Measurements from ENCODE around the gene CTXN1.

CTXN1 gene

DNA sequence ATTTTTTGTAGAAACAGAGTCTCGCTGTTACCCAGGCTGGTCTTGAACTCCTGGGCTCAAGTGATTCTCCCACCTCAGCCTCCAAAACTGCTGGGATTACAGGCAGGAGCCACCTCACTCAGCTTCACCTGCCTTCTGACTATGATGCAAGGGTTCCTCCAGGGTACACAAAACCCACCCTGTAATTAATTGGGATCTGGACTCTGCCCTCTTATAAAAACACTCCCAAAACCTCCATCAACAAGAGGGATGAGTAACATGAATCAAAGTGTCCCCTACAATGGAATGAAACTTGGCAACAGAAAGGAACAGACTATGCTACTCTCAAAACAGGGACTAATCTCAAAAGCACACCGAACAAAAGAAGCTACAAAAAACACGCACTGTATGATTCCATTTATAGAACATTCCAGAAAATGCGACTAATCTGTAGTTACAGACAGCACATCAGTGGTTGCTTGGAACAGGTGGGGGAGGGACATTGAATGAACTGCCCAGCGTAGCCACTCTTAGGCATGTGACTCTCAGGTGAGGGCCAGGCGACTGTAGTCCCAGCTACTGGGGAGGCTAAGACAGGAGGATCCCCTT is 48.6 kb downstream of the CTXN1 start:
- Histone ChIP-seq H2AFZ (ENCODE audit: low read depth, low read length) (no peak overlapping the region), H3K9me3 (ENCODE audit: insufficient read depth, low read length) (no peaks in the 10 kb centered on the region), H3K9ac (ENCODE audit: low read length) (no peak overlapping the region), H4K20me1 (ENCODE audit: insufficient read depth, low read length) (no peaks in the 10 kb centered on the region), H3K27me3 (ENCODE audit: low read depth, low read length) (no peaks in the 10 kb centered on the region), H3K27ac (ENCODE audit: low read length) (no peak overlapping the region), H3K4me3 (ENCODE audit: low read length) (no peak overlapping the region), H3K4me2 (ENCODE audit: low read length) (no peak overlapping the region), H3K36me3 (replicated peaks; ENCODE audit: low read depth, low read length) (peaks cover 2% of the 10 kb centered on the region), H3K4me1 (ENCODE audit: low read length) (no peaks in the 10 kb centered on the region), H3K79me2 (ENCODE audit: low read length) (no peaks in the 10 kb centered on the region)
- TF ChIP-seq, protein P1, sequence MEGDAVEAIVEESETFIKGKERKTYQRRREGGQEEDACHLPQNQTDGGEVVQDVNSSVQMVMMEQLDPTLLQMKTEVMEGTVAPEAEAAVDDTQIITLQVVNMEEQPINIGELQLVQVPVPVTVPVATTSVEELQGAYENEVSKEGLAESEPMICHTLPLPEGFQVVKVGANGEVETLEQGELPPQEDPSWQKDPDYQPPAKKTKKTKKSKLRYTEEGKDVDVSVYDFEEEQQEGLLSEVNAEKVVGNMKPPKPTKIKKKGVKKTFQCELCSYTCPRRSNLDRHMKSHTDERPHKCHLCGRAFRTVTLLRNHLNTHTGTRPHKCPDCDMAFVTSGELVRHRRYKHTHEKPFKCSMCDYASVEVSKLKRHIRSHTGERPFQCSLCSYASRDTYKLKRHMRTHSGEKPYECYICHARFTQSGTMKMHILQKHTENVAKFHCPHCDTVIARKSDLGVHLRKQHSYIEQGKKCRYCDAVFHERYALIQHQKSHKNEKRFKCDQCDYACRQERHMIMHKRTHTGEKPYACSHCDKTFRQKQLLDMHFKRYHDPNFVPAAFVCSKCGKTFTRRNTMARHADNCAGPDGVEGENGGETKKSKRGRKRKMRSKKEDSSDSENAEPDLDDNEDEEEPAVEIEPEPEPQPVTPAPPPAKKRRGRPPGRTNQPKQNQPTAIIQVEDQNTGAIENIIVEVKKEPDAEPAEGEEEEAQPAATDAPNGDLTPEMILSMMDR (IDR thresholded peaks at IDR 0.05; ENCODE audit: low read depth, low read length), result no peak
- TF ChIP-seq EZH2phosphoT487 (IDR thresholded peaks at IDR 0.05; ENCODE audit: low read depth), result no peak

- TF ChIP-seq, protein P1 (IDR thresholded peaks at IDR 0.05; ENCODE audit: low read depth, low read length), result no peak
- no peak for TF ChIP-seq EZH2phosphoT487 (IDR thresholded peaks at IDR 0.05; ENCODE audit: low read depth)
- H3K27ac ChIP-seq (ENCODE audit: low read length), result no peak overlapping the region
- H3K9ac ChIP-seq (ENCODE audit: low read length), result no peak overlapping the region
- H3K4me1 ChIP-seq (ENCODE audit: low read length), result peaks cover 12% of the 10 kb centered on the region; the same call in 1 of the 2 replicates
- H3K36me3 ChIP-seq (replicated peaks; ENCODE audit: low read depth, low read length), result no peaks in the 10 kb centered on the region
- H2AFZ ChIP-seq (ENCODE audit: low read depth, low read length), result no peak overlapping the region
- H4K20me1 ChIP-seq (ENCODE audit: insufficient read depth, low read length), result no peaks in the 10 kb centered on the region
- no peaks in the 10 kb centered on the region for H3K27me3 ChIP-seq (ENCODE audit: low read depth, low read length)
- no peak overlapping the region for H3K4me3 ChIP-seq (ENCODE audit: low read length)
- H3K9me3 ChIP-seq (ENCODE audit: insufficient read depth, low read length), result no peaks in the 10 kb centered on the region
- no peak overlapping the region for H3K4me2 ChIP-seq (ENCODE audit: low read length)
- H3K79me2 ChIP-seq (ENCODE audit: low read length), result no peaks in the 10 kb centered on the region
Measured at GRCh38 chr19:7874897-7875273, 51.0 kb downstream of the CTXN1 start.

All from OCI-LY3 (cell line).